ENCODE measurements around the gene GULP1.
"Not testable (repeated sequence)": the region's sequence is repeated elsewhere in the genome, so short reads cannot be mapped to it uniquely, and the experiment has no call there.

Gene GULP1

DNA sequence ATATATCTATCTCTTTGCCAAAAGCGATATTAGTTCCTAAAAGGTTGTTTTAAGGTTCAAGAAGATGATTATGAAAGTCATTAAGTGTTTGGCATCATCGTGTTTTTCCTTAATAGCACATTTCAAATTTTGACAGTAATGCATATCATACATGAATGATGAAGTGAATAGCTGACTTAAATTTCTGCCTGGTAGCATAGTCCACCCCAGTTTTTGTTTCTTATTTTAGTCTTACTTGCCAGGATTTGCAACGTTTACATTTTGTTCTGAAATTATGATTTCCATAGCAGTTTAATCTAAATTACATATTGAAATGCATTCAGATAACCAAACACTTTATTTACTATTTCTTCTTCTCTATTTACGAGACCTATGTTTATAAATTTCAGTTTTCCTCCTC is 201.1 kb downstream of the GULP1 start:
- no peak for DNase-seq

DNA sequence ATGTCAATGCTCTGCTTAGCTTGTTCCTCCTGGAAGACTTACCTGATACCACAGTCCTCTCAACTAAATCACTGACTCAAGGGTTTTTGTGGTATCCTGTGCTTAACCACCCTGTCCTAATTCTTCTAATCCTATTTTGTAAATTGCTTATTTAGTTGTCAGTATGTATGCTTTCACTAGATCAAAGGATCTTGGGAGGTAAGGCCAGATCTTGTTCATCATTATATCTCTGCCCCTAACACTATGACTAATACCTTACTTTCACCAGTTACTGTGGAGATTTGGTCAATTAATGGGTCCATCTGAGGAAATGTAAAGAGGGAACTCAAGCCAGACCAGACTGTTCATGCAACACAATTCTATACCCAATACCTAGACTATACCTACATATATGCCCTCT is 203.2 kb downstream of the GULP1 start:
- DNase-seq = no peak

DNA sequence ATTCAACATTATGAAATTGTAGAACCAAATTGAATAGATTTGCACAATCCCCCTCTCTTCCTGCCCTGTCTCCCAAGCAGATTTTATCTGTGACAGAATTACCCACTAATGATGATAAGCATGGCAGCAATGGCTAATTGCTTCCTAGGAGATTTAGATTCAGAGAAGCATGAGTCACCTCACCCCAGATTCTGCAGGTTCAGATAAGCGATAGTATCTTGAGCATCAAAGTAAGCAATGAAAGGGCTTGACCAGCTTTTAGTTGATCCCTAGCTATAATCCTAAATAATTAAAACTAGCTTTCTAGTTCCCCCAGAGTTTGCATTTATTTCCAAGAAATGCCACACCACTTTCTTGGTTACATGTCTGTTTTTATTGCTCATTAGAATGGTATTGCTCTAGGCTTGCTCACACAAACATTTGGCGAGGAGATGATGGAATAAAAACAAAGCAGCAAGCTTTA is 204.3 kb downstream of the GULP1 start:
- DNase-seq = no peak

DNA sequence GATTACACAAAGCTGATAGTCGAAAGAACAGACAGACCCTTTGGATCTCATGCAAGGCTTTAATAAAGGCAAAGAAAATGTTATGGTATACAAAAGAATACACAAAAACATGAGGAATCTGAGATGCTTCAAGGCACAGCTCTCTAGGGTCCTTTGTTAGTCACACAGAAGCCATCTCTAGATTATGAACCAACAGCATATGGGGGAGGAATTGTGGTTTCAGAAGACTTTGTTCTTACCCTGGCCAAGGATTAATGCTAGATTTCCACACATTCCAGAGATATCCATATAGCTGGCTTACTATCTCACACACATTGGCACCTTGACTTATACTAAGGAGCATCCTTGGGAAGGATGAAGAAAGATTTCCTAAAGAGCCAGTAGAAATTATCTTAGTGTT is 206.1 kb downstream of the GULP1 start:
- DNase-seq = no peak

DNA sequence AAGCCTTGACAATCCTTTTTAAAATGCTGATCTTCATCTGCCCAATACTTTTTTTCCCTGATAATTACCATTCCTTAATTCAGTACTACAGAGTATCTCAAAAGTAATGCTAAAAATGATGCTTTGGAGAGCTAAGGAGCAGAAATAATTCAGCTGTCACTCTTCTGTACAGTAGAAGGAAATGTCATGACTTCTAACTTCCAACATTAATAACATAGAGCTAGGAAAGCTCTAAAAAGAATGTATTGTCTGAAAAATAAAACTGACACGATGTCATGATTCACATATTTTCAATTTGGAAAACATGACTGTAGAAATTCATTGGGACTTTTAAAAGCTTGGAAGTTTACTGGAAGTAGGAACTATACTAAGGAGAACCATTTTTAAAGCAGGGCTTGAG is 212.3 kb downstream of the GULP1 start:
- DNase-seq = no peak

DNA sequence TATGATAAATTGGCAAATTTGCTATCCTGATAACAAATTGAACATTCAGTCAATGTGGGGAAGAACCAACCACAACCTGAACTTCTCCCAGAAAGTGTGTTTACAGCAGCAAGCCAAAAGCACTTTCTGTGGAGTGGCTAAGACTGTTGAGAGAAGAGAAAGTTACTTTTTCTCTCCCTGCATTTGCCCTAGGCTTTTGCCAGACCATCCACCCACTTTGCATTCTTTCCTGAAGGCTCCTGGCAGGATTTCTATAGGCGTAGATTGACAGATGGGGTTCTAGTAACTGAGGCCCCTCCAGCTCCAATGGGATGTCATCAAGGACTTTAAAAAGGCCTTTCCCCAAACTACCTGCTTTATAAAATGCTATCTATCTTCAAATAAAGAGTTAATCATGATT is 215.2 kb downstream of the GULP1 start:
- DNase-seq = no peak

DNA sequence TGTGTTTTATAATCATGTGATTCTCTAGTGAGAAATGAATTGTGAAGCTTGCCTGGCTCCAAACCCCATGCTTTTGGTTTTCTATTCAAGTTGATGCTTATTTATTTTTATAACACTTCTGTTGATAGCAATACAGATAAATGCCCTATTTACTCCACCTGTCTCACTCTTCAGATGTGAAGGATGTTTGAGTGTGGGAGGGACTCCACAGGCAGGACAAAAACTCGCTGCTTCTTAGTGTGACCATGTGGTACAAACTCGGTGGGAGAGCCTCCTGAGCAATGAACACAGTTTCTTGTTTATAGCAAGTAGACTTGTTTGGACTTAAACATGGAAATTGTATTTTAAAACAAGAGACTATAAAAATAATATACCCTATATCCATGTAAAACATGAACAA is 219.7 kb downstream of the GULP1 start:
- no peak for DNase-seq

DNA sequence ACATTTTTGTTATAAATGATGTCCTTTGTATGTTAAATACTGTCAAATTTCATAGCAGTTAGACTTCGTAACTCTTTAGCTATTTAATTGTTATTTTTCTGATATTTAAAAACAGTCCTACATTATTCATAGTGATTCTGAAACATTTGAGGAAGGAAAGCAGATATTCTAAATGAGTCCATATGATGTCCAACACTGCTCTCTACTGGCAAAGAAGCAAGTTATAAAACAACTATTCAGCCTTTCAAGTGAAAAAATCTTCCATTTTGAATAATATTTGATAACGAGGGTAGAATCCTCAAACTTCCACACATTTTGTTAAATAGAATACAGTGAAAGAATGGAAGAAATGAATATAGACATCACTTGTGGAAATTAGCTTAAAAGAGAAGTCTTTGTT is 220.8 kb downstream of the GULP1 start:
- no peak for DNase-seq

DNA sequence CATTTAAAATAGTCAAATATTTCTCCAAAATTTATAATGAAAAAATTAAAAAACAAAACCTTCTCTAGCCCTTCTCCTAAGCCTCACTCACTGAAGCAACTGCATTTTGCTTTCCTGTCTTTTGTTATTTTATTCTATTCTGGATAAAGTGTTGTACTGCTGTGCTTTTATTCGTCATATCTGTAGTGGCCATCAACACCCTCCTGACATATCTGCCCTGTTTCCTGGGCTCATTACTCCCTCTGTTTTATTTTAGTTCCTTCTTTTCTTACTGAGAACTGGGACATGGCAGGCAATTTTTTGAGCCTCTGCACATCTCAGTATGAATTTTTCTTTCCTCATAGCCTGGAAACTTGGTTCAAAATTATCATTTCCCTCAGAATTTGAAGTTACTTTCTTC is 224.2 kb downstream of the GULP1 start:
- DNase-seq = no peak

DNA sequence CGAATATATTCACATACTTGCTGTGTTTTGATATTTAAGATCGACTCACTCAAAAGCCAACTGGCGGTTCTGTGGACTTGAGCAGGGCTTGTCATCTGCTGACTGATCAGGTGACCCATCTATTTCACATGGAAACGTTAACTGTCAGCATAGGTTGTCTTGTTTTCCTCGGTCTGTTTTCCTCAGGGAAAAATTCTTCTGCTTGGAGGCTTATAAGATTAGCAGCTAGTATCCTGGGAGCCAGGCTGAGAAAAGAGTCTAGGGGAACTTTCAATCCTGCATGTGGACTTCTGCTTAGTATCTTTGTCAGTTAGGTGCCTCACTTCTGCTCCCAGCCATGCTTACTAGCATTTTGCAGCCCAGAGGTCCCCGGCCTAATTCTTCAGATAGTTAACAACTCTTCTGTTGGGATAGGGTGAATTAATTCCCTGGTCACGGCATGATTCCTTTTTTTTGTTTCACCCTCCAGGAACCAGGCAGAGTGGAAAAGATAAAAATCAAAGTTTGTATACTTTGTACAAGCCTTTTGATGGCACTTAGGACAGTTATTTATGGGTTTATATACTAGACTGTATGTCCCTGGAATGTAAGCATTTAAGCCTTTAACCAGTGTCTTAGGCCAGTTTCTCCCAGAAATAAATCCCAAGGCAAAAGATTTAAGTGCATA is 226.0 kb downstream of the GULP1 start:
- no peak for DNase-seq

DNA sequence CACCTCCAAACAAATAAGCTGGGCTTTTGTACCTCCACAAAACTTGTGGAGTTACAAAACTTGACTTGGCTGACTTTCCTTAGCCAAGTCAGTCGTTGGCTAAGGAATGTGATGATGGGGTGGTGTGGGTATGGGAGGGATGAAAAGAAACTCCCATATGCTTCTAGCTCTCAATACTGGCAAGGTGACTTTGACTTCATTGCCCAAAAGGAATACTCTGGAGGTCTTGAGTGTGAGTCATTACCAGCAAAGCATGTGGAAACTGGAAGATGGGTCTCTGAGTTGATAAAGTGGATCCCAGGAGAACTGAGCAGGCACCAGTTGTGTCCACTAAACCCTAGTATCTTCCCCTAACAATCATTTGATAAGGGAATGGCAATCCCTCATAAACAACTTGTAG is 226.7 kb downstream of the GULP1 start:
- no peak for DNase-seq

DNA sequence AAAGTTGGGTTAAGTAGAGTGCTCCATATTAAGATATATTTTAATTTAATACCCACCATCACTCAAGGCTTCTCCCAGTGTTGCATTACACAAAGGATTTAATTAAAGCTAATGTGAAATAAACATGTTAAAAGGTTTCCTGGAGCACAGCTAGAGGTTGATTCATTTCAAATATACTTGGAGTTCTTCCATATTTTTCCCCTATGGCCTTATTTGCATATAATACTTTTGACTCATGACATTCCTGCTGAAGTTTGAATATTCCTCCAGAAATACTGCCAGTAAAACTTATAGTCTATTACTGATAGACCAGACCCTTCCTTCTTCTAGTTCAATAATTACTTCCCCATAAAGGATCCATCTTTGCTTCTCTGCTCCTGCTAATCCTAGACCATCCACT is 227.5 kb downstream of the GULP1 start:
- no peak for DNase-seq

DNA sequence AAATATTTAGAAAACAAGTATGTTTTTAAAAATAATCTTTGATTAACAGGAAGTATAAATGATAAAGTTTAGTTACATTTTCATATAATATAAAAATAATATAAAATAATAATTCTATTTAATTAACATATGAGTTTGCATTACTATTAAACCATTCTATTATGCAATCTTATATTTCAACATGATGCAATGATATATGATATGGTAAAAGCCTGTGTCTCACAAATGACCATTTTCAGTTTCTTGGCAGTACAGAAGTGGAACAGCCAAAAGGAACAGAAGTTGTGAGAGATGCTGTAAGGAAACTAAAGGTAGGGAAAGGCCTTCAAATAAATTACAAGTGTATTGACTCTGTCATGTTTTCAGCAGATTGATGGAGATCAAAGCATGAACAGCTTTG is 230.8 kb downstream of the GULP1 start:
- DNase-seq = no peak

DNA sequence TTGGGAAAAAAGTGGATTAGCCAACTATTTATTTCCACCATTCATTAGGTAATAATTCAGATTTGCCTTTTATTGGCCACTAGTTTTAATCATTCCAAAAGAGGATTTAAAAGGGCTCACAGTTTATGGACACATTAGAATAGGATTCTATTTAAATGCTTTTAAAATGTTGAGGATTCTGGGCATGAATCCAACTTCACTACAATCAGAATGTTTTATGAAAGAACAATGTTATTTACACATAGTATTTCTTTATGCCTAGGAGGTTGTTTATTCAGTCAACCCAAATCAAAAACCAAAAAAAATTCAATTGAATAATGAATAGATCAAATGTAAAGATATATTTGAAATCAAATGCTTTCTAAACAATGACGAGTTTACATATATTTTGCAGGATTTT is 232.2 kb downstream of the GULP1 start:
- no peak for DNase-seq

DNA sequence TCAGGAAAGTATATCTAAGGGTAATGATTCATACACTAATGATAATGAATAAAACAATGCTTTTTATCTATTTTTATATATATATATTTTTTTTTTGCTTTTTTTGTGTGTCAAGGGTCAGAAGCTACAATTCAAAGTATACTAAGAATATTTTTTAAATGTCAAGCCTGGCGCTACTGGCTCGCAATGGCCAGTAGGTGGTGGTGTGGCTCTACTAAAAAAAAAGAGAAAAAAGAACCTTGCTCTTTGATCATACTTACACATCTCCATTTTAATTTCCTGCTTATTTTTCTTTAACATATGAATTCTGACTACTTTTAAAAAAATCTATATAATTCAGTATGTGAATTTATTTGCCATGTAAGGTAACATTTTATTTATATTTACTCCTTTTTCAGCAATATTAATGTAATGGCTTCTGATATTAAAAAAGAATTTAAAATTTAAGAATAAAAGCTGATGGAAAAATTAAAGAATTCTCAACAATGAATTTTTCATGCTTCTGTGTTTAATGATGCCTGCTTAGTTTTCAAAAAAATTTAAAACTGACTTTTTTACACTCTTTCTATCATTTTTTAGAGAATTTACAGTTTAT is 232.9 kb downstream of the GULP1 start:
- DNase-seq = no peak

DNA sequence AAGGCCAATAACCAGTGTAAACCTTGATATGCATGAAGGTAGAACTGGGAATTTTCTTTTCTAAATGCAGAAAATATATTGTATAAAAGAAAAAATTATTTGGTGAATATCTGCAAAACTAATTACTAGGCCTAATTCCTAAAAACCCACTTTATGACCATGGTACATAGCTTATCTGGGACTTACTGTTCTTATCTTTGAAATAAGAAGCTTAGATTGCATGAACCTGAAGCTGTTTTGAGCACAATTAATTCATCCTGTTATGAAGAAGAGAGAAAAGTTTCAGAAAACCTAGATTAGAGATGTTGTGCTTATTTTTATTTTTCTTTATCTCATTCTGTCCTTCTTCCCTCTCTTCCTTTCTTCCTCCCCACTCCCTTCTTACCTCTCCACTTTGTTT is 235.0 kb downstream of the GULP1 start:
- no peak for DNase-seq

DNA sequence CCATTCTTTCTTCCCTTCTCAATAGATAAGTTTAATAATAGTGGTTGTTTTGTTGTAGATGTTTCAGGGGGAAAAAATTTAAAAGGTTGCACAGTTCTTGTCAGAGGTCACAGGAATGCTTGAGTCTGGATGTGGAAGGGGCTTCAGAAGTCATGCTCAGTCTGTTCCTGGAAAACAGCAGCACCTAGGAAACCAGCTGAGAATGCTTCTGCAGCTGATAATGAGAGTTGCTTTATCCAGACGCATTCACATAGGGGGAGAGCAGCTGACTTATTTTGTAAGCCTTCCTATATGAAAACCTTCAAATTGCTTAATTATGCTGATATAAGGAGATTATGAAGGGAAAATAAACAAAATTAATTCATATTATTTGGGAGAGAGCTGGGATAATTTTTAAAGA is 235.5 kb downstream of the GULP1 start:
- DNase-seq = no peak

DNA sequence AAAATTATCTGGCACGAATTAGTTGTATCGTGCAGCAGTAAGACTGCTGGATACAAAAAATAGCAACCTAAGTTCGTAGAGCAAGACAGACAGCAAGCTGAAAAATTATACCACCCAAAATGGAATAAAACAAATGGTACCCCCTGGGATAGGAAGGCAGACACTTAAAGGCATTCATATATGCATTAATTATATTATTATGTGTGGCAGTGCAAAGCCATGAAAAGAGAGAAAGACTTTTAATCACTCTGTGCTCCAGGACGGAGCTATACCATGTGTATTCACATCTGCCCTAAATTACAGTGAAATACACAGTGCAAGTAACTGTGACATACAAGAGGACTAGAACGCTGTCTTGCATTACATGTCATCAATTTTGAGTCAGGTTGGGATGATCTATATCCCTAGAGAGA is 235.9 kb downstream of the GULP1 start:
- no peak for DNase-seq

DNA sequence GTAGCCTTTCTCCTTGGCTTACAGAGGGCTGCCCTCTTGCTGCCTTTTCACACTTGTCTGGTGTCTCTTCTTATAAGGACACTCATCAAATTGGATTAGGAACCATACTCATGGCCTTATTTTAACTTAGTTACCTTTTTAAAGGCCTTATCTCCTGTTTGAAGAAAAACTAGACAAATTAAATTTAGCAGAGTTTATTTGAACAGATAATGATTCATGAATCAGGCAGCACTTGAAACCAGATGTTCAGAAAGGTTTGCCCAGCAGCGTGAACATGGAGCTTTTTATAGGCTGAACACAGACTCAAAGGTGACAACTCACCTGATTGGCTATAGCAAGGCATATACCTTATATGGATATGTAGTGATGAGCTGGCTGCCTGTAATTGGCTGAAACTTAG is 238.0 kb downstream of the GULP1 start:
- DNase-seq = no peak

DNA sequence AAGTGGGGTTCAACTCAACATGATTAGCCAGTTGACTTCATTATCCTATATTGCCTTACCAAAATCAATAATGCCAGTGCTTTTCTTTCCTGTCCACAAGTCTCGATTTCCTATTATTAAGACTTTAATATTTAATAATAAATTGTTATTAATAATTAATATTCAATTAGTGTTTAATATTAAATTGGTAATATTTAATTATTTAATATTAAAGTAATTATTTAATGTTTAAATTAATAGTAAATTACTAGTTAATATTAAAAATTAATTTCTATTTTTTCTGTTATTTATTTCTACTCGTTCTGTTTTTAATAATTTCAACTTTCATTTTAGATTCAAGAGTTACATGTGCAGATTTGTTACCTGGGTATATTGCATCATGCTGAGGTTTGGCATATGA is 243.2 kb downstream of the GULP1 start:
- no peak for DNase-seq

DNA sequence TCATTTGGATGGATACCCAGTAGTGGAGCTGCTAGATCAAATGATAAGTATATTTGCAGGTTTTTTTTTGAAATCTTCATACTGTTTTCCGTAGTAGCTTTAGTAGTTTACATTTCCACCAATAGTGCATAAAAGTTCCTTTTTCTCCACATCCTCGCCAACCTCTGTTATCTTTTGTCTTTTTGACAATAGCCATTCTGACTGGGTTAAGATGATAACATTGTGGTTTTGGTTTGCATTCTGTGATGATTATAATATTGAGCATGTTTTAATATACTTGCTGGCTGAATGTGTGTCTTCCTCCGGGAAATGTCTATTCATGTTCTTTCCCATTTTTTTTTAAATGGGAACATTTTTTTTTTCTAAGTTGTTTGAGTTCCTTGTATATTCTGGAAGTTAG is 260.0 kb downstream of the GULP1 start:
- no peak for DNase-seq

DNA sequence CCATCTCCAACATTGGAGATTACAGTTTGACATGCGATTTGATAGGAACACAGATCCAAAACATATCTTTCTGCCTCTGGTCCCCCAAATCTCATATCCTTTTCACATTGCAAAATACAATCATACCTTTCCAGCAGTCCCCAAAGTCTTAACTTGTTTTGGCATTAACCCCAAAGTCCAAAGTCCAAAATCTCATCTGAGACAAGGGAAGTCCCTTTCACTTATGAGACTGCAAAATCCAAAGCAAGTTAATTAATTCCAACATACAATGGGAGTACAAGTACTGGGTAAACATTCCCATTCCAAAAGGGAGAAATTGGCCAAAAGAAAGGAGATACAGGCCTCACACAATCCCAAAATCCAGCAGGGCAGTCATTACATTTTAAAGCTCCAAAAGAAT is 265.4 kb downstream of the GULP1 start:
- no peak for DNase-seq

DNA sequence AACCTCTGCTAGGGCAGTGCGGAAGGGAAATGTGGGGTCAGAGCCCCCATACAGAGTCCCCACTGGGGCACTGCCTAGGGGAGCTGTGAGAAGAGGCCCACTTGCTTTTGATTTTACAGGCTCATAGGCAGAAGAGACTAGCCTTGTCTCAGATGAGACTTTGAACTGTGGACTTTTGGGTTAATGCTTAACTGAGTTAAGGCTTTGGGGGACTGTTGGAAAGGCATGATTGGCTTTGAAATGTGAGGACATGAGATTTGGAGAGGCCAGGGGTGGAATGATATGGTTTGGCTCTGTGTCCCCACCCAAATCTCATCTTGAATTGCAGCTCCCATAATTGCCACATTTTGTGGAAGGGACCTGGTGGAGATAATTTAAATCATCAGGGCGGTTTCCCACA is 267.8 kb downstream of the GULP1 start:
- DNase-seq = not testable (repeated sequence)

DNA sequence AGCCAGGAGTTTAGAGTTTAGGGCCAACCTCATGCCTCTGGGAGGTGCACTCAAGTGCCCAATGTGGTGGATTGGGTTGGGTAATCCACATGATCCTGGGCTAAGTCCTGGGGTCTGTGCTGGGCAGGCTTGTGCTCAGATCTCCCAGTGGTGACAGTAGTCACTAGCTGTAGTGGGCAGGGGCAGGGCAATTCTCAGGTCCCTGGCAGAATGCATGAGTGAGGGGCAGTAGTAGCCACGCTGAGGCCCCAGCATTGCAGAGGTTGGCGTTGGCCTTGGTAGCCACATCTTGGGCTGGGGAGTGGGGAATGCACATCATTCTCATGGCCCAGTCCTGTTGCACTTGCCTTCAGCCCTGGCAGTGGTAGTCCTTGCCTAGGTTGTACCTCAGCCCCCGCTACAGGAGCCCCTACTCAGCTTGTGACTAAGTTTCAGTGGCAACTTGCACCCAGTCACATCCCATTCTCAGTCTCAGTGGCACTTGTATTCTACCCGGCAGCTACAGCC is 269.9 kb downstream of the GULP1 start:
- no peak for DNase-seq
